K562 (cell line): ENCODE measurements around the gene SRF. TPM values are rescaled to one million over a fixed set of nuclear protein-coding genes. Genes with fewer than 3 reads are reported as not detected.

ENCODE experiments used
- ATF7 ChIP-seq: fragments of 450-650 bp; IDR thresholded peaks from 2 replicates; pipeline ENCODE4 v1.7.1; 2014; ENCODE audit warnings: mild to moderate bottlenecking, moderate library complexity
- CHD1 ChIP-seq: fragments of 200-600 bp; sonication (generic); IDR thresholded peaks from one replicate; pipeline ENCODE4 v1.6.1; 2012; ENCODE audit warnings: mild to moderate bottlenecking, moderate library complexity, low read length, inconsistent platforms
- JUN ChIP-seq, 2 experiments: sonication (generic) in 1 of 2; formaldehyde crosslinking in 1 of 2; IDR thresholded peaks; 2 replicates each; pipeline versions ENCODE4 v1.6.1 to v1.8.0; 2012 to 2022; ENCODE audit warnings: borderline replicate concordance in 2 of 2, mild to moderate bottlenecking in 2 of 2, improper control_type of control experiment in 1 of 2, low read depth in 1 of 2, low read length in 1 of 2, missing genetic modification reagents in 1 of 2
- KLF16 ChIP-seq: IDR thresholded peaks from 2 replicates; pipeline ENCODE4 v1.6.1; 2016; ENCODE audit warnings: antibody characterized with exemption
- PHF8 ChIP-seq: fragments of 200-600 bp; sonication (generic); IDR thresholded peaks from 2 replicates; pipeline ENCODE4 v1.6.1; 2012; ENCODE audit warnings: mixed run types, mild to moderate bottlenecking, inconsistent platforms, low read length, moderate library complexity, borderline replicate concordance
- RAD51 ChIP-seq: fragments of 450-650 bp; IDR thresholded peaks from 2 replicates; pipeline ENCODE4 v1.7.1; 2016; ENCODE audit warnings: low read depth, mild to moderate bottlenecking, borderline replicate concordance
- ZFPM2 ChIP-seq: fragments of 250-450 bp; sonication (Bioruptor Pico); IDR thresholded peaks from 2 replicates; pipeline ENCODE4 v1.5.1; 2022; ENCODE audit warnings: mild to moderate bottlenecking
- ZNF778 ChIP-seq: fragments of 450-650 bp; formaldehyde crosslinking; IDR thresholded peaks from 2 replicates; pipeline ENCODE4 v1.4.0; 2020; ENCODE audit warnings: mild to moderate bottlenecking, moderate library complexity
- ZSCAN32 ChIP-seq: fragments of 450-650 bp; formaldehyde crosslinking; IDR thresholded peaks from 2 replicates; pipeline ENCODE4 v1.4.0; 2020; ENCODE audit warnings: mild to moderate bottlenecking, moderate library complexity
- polyA plus RNA-seq, 8 experiments: library from polyadenylated mRNA; depleted of rRNA in 4 of 8; stranded (reverse) in 5 of 8; unstranded in 3 of 8; fragments of >200 nt; fragmentation: Nextera tagmentation in 2 of 8; fragmentation: Illumina TruSeq in 1 of 8; extraction: Ambion mirVana in 2 of 8; extraction: Trizol in 1 of 8; gene quantifications; 2 replicates each; pipeline versions ENCODE4 v1.2.1 to v1.2.3, GENCODE V29; 2011 to 2014; ENCODE audit warnings: inconsistent platforms in 1 of 8, missing spikeins in 1 of 8
- total RNA-seq, 7 experiments: library from RNA; depleted of rRNA in 6 of 7; stranded (reverse); fragments of >200 nt in 6 of 7; fragmentation: Illumina TruSeq in 2 of 7; extraction: Trizol in 2 of 7; gene quantifications; 2 replicates each; pipeline versions ENCODE4 v1.2.1 to v1.2.3, GENCODE V29; 2011 to 2021; ENCODE audit warnings: low replicate concordance in 1 of 7
- TF ChIP-seq, protein P1 (sequence below): fragments of 450-650 bp; IDR thresholded peaks from 2 replicates; pipeline ENCODE4 v1.6.1; 2017; ENCODE audit warnings: antibody characterized with exemption, mild to moderate bottlenecking
- TF ChIP-seq, protein P2 (sequence below), 2 experiments: fragments of 250-450 bp in 1 of 2; fragments of 450-650 bp in 1 of 2; sonication (Bioruptor Pico) in 1 of 2; IDR thresholded peaks; 2 replicates each; pipeline versions ENCODE4 v1.6.1 to v1.8.0; 2016 to 2021; ENCODE audit warnings: mild to moderate bottlenecking in 2 of 2, moderate library complexity in 2 of 2, missing compliant biosample characterization in 1 of 2, missing genetic modification characterization in 1 of 2
- TF ChIP-seq, protein P3 (sequence below): fragments of 250-450 bp; sonication (Bioruptor Pico); IDR thresholded peaks from 2 replicates; pipeline ENCODE4 v1.6.1; 2021; ENCODE audit warnings: mild to moderate bottlenecking
- TF ChIP-seq, protein P4 (sequence below): fragments of 450-650 bp; IDR thresholded peaks from 2 replicates; pipeline ENCODE4 v1.6.1; 2016; ENCODE audit warnings: low read depth

The SRF gene
- total and polyA plus RNA-seq, 9 of the 15 experiments (the other 6 are each of a cell fraction or from before 2014, with no cell fraction given) = 2.5 to 37.0 (median 24.6) TPM

DNA sequence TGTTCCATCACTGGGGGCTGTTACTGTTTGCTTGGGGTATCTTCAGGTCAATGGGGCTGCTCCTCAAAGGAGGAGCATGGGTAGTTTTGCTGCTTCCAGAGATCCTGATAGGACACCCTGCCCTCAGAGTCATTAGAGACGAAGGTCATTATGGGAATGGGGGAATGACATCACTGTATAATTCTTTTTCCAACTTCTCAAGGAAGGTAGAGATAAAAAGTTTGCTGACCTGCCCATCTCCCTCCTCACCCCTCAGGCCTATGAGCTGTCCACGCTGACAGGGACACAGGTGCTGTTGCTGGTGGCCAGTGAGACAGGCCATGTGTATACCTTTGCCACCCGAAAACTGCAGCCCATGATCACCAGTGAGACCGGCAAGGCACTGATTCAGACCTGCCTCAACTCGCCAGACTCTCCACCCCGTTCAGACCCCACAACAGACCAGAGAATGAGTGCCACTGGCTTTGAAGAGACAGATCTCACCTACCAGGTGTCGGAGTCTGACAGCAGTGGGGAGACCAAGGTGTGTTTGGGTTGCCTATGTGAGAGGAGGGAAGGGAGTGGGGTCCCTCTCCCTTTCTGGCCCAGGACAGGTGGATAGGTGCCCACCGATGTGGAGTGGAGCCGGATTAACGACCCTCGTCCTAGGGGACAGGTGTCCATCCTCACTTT lies 2.7 kb downstream of the SRF start (continued):
- TF ChIP-seq, protein P1, sequence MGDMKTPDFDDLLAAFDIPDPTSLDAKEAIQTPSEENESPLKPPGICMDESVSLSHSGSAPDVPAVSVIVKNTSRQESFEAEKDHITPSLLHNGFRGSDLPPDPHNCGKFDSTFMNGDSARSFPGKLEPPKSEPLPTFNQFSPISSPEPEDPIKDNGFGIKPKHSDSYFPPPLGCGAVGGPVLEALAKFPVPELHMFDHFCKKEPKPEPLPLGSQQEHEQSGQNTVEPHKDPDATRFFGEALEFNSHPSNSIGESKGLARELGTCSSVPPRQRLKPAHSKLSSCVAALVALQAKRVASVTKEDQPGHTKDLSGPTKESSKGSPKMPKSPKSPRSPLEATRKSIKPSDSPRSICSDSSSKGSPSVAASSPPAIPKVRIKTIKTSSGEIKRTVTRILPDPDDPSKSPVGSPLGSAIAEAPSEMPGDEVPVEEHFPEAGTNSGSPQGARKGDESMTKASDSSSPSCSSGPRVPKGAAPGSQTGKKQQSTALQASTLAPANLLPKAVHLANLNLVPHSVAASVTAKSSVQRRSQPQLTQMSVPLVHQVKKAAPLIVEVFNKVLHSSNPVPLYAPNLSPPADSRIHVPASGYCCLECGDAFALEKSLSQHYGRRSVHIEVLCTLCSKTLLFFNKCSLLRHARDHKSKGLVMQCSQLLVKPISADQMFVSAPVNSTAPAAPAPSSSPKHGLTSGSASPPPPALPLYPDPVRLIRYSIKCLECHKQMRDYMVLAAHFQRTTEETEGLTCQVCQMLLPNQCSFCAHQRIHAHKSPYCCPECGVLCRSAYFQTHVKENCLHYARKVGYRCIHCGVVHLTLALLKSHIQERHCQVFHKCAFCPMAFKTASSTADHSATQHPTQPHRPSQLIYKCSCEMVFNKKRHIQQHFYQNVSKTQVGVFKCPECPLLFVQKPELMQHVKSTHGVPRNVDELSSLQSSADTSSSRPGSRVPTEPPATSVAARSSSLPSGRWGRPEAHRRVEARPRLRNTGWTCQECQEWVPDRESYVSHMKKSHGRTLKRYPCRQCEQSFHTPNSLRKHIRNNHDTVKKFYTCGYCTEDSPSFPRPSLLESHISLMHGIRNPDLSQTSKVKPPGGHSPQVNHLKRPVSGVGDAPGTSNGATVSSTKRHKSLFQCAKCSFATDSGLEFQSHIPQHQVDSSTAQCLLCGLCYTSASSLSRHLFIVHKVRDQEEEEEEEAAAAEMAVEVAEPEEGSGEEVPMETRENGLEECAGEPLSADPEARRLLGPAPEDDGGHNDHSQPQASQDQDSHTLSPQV = no peak
- TF ChIP-seq PHF8 = peak; percentile 13; the same call in 1 of the 2 replicates
- no peak for TF ChIP-seq ZNF778 (CRISPR knock-in tag)
- TF ChIP-seq ATF7 = peak; percentile 74
- TF ChIP-seq, protein P2, sequence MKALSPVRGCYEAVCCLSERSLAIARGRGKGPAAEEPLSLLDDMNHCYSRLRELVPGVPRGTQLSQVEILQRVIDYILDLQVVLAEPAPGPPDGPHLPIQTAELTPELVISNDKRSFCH (CRISPR knock-in tag; IDR thresholded peaks at IDR 0.05) = no peak
- TF ChIP-seq, protein P2 (tag; IDR thresholded peaks at IDR 0.05) = no peak
- TF ChIP-seq, protein P3, sequence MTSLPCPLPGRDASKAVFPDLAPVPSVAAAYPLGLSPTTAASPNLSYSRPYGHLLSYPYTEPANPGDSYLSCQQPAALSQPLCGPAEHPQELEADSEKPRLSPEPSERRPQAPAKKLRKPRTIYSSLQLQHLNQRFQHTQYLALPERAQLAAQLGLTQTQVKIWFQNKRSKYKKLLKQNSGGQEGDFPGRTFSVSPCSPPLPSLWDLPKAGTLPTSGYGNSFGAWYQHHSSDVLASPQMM (CRISPR knock-in tag) = no peak
- no peak for TF ChIP-seq CHD1
- peak; percentile 40; the same call in 1 of the 2 replicates for TF ChIP-seq JUN (IDR thresholded peaks at IDR 0.05; ENCODE audit: borderline replicate concordance, low read depth, low read length)
- TF ChIP-seq JUN (CRISPR knock-in tag; IDR thresholded peaks at IDR 0.05; ENCODE audit: borderline replicate concordance) = no peak
- TF ChIP-seq RAD51 = no peak
- TF ChIP-seq ZSCAN32 (CRISPR knock-in tag) = no peak
- TF ChIP-seq ZFPM2 = no peak
- TF ChIP-seq KLF16 = no peak
- TF ChIP-seq, protein P4, sequence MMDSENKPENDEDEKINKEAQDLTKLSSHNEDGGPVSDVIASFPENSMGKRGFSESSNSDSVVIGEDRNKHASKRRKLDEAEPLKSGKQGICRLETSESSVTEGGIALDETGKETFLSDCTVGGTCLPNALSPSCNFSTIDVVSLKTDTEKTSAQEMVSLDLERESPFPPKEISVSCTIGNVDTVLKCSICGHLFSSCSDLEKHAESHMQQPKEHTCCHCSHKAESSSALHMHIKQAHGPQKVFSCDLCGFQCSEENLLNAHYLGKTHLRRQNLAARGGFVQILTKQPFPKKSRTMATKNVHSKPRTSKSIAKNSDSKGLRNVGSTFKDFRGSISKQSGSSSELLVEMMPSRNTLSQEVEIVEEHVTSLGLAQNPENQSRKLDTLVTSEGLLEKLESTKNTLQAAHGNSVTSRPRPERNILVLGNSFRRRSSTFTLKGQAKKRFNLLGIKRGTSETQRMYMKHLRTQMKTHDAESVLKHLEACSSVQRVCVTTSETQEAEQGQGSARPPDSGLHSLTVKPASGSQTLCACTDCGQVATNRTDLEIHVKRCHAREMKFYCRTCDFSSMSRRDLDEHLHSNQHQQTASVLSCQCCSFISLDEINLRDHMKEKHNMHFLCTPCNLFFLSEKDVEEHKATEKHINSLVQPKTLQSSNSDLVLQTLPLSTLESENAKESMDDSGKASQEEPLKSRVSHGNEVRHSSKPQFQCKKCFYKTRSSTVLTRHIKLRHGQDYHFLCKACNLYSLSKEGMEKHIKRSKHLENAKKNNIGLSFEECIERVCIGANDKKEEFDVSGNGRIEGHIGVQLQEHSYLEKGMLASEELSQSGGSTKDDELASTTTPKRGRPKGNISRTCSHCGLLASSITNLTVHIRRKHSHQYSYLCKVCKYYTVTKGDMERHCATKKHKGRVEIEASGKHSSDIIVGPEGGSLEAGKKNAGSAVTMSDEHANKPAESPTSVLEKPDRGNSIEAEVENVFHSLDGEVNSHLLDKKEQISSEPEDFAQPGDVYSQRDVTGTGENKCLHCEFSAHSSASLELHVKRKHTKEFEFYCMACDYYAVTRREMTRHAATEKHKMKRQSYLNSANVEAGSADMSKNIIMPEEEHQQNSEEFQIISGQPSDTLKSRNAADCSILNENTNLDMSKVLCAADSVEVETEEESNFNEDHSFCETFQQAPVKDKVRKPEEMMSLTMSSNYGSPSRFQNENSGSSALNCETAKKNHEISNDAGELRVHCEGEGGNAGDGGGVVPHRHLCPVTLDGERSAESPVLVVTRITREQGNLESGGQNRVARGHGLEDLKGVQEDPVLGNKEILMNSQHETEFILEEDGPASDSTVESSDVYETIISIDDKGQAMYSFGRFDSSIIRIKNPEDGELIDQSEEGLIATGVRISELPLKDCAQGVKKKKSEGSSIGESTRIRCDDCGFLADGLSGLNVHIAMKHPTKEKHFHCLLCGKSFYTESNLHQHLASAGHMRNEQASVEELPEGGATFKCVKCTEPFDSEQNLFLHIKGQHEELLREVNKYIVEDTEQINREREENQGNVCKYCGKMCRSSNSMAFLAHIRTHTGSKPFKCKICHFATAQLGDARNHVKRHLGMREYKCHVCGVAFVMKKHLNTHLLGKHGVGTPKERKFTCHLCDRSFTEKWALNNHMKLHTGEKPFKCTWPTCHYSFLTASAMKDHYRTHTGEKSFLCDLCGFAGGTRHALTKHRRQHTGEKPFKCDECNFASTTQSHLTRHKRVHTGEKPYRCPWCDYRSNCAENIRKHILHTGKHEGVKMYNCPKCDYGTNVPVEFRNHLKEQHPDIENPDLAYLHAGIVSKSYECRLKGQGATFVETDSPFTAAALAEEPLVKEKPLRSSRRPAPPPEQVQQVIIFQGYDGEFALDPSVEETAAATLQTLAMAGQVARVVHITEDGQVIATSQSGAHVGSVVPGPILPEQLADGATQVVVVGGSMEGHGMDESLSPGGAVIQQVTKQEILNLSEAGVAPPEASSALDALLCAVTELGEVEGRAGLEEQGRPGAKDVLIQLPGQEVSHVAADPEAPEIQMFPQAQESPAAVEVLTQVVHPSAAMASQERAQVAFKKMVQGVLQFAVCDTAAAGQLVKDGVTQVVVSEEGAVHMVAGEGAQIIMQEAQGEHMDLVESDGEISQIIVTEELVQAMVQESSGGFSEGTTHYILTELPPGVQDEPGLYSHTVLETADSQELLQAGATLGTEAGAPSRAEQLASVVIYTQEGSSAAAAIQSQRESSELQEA = no peak
